Prostate gland (tissue), 2 donors: ENCODE data around the gene FANCD2. TPM values are rescaled to one million over a fixed set of nuclear protein-coding genes. Genes with fewer than 3 reads are reported as not detected.

ENCODE experiments used
- DNase-seq: peaks from one replicate; pipeline ENCODE4 v3.0.0-alpha.2; 2019; ENCODE audit warnings: low spot score
- H3K27ac ChIP-seq, 2 donors: fragments of 200-600 bp; sonication (generic); 2 replicates each; pipeline ENCODE4 v1.5.1; 2017 to 2019
- H3K27me3 ChIP-seq: fragments of 200-600 bp; sonication (generic); replicated peaks from 2 replicates; pipeline ENCODE4 v1.5.1; 2019; ENCODE audit not compliant: insufficient read depth
- H3K36me3 ChIP-seq, 2 donors: fragments of 200-600 bp; sonication (generic); 1 replicate in 1 of 2; 2 replicates in 1 of 2; pipeline versions ENCODE4 v1.5.1 to v1.8.1; 2017 to 2019
- H3K4me1 ChIP-seq: fragments of 200-600 bp; sonication (generic); replicated peaks from 2 replicates; pipeline ENCODE4 v1.5.1; 2019
- H3K4me3 ChIP-seq, 2 donors: fragments of 200-600 bp; sonication (generic); 2 replicates each; pipeline ENCODE4 v1.5.1; 2017 to 2019
- H3K9me3 ChIP-seq: fragments of 200-600 bp; sonication (generic); 2 replicates; pipeline ENCODE4 v1.5.1; 2017
- CTCF ChIP-seq, 4 experiments: fragments of 200-600 bp in 2 of 4; fragments of 450-650 bp in 2 of 4; sonication (generic) in 2 of 4; IDR thresholded peaks; 1 replicate in 3 of 4; 2 replicates in 1 of 4; pipeline ENCODE4 v1.5.1; 2016 to 2019; ENCODE audit warnings: antibody characterized with exemption in 4 of 4, mild to moderate bottlenecking in 2 of 4, moderate library complexity in 2 of 4
- POLR2A ChIP-seq: fragments of 450-650 bp; IDR thresholded peaks from one replicate; pipeline ENCODE4 v1.6.1; 2016; ENCODE audit warnings: antibody characterized with exemption, mild to moderate bottlenecking
- POLR2AphosphoS5 ChIP-seq: sonication (generic); formaldehyde crosslinking; IDR thresholded peaks from one replicate; pipeline ENCODE4 v1.6.1; 2017; ENCODE audit warnings: antibody characterized with exemption
- WGBS: methylation state at CpG from one replicate; pipeline ENCODE4 v1.1.5; 2018; 5-methylcytosine and 5-hydroxymethylcytosine counted together
- intact Hi-C: fragments of 100-400 bp; cut with DNase I; formaldehyde crosslinking; loops from one replicate; pipeline ENCODE4 v1.14.2; 2022
- total RNA-seq, 2 donors: library from RNA; depleted of rRNA; stranded (reverse); fragments of >200 nt; gene quantifications; one replicate each; pipeline ENCODE4 v1.1.0, GENCODE V29; 2016

FANCD2 gene
- total RNA-seq, 2 donors from 2014 or later = 7.6 to 13.2 TPM

- TF ChIP-seq POLR2A (no peak), CTCF (IDR thresholded peaks at IDR 0.05) (no peak)
- H3K9me3 ChIP-seq = no peaks in the 10 kb centered on the region
- no peaks in the 10 kb centered on the region for H3K36me3 ChIP-seq
- 96% methylated on average over 5 of the region's 5 CpGs for WGBS
- H3K4me3 ChIP-seq = no peak overlapping the region
- no peak overlapping the region for H3K27ac ChIP-seq
- no peaks in the 10 kb centered on the region for H3K27me3 ChIP-seq
- DNase-seq = no peak
- no peaks in the 10 kb centered on the region for H3K4me1 ChIP-seq
- intact Hi-C loops = no loop called here
These were observed 72.8 kb downstream of the FANCD2 start for GRCh38 chr3:10099041-10099440.

DNA sequence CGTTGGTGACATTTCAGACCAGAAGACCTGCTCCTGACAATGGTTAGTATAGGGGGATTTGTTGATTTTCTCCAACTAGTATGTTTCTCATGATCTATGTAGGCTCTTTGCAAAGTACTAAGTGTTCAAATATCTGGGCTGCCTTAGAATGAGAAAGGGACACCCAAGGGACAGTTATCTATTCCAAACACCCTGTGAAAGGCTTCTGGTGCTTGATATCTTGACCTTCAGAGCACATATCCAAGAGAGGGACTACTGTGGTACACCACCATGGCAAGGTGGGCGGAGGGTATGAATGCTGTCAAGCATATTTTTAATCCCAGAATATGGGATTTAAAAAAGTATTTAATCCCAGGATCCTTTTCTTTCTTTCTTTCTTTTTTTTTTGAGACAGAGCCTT lies 80.7 kb downstream of the FANCD2 start:
- 88% methylated on average over 2 of the region's 2 CpGs for WGBS
- no peak for DNase-seq
- H3K27me3 ChIP-seq = no peaks in the 10 kb centered on the region
- no peak overlapping the region for H3K27ac ChIP-seq
- no peak overlapping the region for H3K4me3 ChIP-seq
- H3K36me3 ChIP-seq = no peaks in the 10 kb centered on the region
- TF ChIP-seq POLR2A (no peak), POLR2AphosphoS5 (no peak), CTCF (IDR thresholded peaks at IDR 0.05) (no peak)
- no peaks in the 10 kb centered on the region for H3K4me1 ChIP-seq
- intact Hi-C loops = no loop called here
- no peaks in the 10 kb centered on the region for H3K9me3 ChIP-seq

GRCh38 chr3:10108091-10108490 lies 81.9 kb downstream of the FANCD2 start, which contains the start of gene FANCD2OS:
TSS of gene FANCD2OS (minus strand) at chr3:10108255. CDS start at chr3:10104774, 3,481 bp downstream.
- DNase-seq = no peak
- intact Hi-C loops = no loop called here
- TF ChIP-seq CTCF (IDR thresholded peaks at IDR 0.05) = no peak
- no peak for TF ChIP-seq POLR2A

DNA sequence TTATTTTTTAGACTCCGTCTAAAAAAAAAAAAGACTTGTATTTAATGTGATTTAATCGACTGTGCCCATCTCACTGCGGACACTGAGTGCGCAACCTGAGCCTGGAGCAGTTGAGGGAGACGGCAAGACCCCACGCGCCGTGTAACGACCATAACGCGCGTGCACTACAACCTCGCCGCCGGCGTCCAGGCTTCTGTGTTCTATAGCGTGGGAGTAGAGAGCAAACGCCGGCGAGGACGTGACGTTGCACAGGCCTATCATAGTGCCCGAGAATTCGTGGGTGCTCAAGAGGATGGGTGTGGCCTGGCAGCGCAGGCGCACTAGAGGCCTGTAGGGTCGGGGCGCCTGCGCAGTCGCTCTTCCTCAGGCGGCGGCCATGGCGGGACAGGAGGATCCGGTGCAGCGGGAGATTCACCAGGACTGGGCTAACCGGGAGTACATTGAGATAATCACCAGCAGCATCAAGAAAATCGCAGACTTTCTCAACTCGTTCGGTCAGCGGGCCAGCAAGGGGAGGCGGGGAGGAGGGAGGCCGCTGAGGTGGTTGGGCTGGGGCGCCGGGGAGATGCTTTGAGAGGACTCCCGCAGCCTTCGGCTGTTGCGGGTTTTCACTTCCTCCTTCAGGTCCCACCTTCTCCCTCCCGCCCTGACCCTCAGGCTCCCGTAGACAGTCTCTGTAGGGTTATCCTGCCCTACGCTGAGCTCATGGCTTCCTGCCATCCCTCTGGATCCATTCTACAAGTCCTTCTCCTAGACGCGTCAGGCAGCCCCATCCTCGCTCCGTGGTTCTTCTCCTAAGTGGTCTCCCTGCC lies 89.3 kb downstream of the FANCD2 start, which contains the start of gene BRK1:
Gene BRK1 (plus strand): TSS at position 350 of the 812 bp plus-strand sequence. CDS start 27 bp downstream, at position 377.
- intact Hi-C loops = loop anchor here (10.0 kb wide), 2 partner anchors 109 to 171 kb away; no protein-coding TSS in a partner anchor
- no peaks in the 10 kb centered on the region for H3K4me1 ChIP-seq
- H3K9me3 ChIP-seq = no peaks in the 10 kb centered on the region
- H3K4me3 ChIP-seq = peak within 1 kb of the TSS; percentile 75 to 84
- no peaks in the 10 kb centered on the region for H3K36me3 ChIP-seq
- TF ChIP-seq POLR2AphosphoS5 (peak; percentile 98), POLR2A (peak; percentile 83), CTCF (IDR thresholded peaks at IDR 0.05) (peak in 2 of 4 experiments; percentile 21 to 27)
- no peaks in the 10 kb centered on the region for H3K27me3 ChIP-seq
- peak within 1 kb of the TSS; percentile 68 to 74 for H3K27ac ChIP-seq
- WGBS = under 1% methylated on average over 45 of the region's 54 CpGs
- peak; percentile 94 for DNase-seq

More at GRCh38 chr3:10108091-10108490, 81.9 kb downstream of the FANCD2 start, which contains the start of gene FANCD2OS:
- Histone ChIP-seq H3K27me3 (no peaks in the 10 kb centered on the region), H3K27ac (no peak within 1 kb of the TSS), H3K36me3 (no peaks in the 10 kb centered on the region), H3K9me3 (no peaks in the 10 kb centered on the region), H3K4me3 (no peak within 1 kb of the TSS), H3K4me1 (no peaks in the 10 kb centered on the region)
- 70% methylated on average over 21 of the region's 28 CpGs for WGBS

- intact Hi-C loops = loop anchor here (10.0 kb wide), 2 partner anchors 109 to 171 kb away; no protein-coding TSS in a partner anchor
- no peaks in the 10 kb centered on the region for H3K27me3 ChIP-seq
- WGBS = 0% methylated on average over 10 of the region's 10 CpGs
- H3K27ac ChIP-seq = peak overlapping the region; percentile 68 to 74
- H3K4me1 ChIP-seq = no peaks in the 10 kb centered on the region
- no peak for DNase-seq
- no peak for TF ChIP-seq POLR2A
- no peak for TF ChIP-seq CTCF (IDR thresholded peaks at IDR 0.05)
- no peak for TF ChIP-seq POLR2AphosphoS5
- peak overlapping the region; percentile 75 to 84 for H3K4me3 ChIP-seq
- no peaks in the 10 kb centered on the region for H3K9me3 ChIP-seq
- H3K36me3 ChIP-seq = no peaks in the 10 kb centered on the region
These were observed 89.9 kb downstream of the FANCD2 start for GRCh38 chr3:10116138-10116460.
